Spleen (tissue), 11 donors: ENCODE data around the gene APAF1. TPM values are rescaled to one million over a fixed set of nuclear protein-coding genes. Genes with fewer than 3 reads are reported as not detected.

ENCODE experiments used
- DNase-seq: peaks from one replicate; pipeline ENCODE4 v3.0.0-alpha.2; 2020
- H3K27ac ChIP-seq, 8 donors: fragments of 200-600 bp; sonication (generic) in 7 of 8; 1 replicate in 4 of 8; 2 replicates in 4 of 8; pipeline versions ENCODE4 v1.5.0 to v1.8.0; 2016 to 2021; ENCODE audit warnings: inconsistent platforms in 4 of 8, mild to moderate bottlenecking in 4 of 8, moderate library complexity in 1 of 8
- H3K27me3 ChIP-seq, 7 donors: fragments of 200-600 bp; sonication (generic) in 6 of 7; replicated peaks in 1 of 7; 1 replicate in 4 of 7; 2 replicates in 3 of 7; pipeline versions ENCODE4 v1.5.0 to v1.8.0; 2016 to 2021; ENCODE audit warnings: inconsistent platforms in 3 of 7, mild to moderate bottlenecking in 1 of 7
- H3K36me3 ChIP-seq, 6 donors: fragments of 200-600 bp; sonication (generic) in 5 of 6; 1 replicate in 4 of 6; 2 replicates in 2 of 6; pipeline versions ENCODE4 v1.5.0 to v1.8.0; 2016 to 2021; ENCODE audit warnings: inconsistent platforms in 2 of 6
- H3K4me1 ChIP-seq, 6 donors: fragments of 200-600 bp; sonication (generic) in 5 of 6; 1 replicate in 3 of 6; 2 replicates in 3 of 6; pipeline versions ENCODE4 v1.5.0 to v1.8.0; 2016 to 2021; ENCODE audit warnings: inconsistent platforms in 3 of 6
- H3K4me3 ChIP-seq, 8 donors: fragments of 200-600 bp; sonication (generic) in 7 of 8; 1 replicate in 4 of 8; 2 replicates in 4 of 8; pipeline versions ENCODE4 v1.5.0 to v1.8.0; 2016 to 2021; ENCODE audit warnings: inconsistent platforms in 4 of 8, mild to moderate bottlenecking in 4 of 8, moderate library complexity in 2 of 8
- H3K9me3 ChIP-seq, 8 donors: fragments of 200-600 bp; sonication (generic) in 7 of 8; 1 replicate in 4 of 8; 2 replicates in 4 of 8; pipeline versions ENCODE4 v1.5.0 to v1.8.0; 2016 to 2021; ENCODE audit warnings: inconsistent platforms in 4 of 8
- POLR2A ChIP-seq, 3 donors: fragments of 450-650 bp; IDR thresholded peaks; one replicate each; pipeline ENCODE4 v1.5.1; 2017; ENCODE audit warnings: antibody characterized with exemption in 3 of 3, mild to moderate bottlenecking in 1 of 3
- POLR2AphosphoS5 ChIP-seq, 3 donors: sonication (generic); formaldehyde crosslinking; IDR thresholded peaks; one replicate each; pipeline ENCODE4 v1.5.1; 2017; ENCODE audit warnings: antibody characterized with exemption in 3 of 3
- WGBS, 5 donors: extraction: QIAGEN DNeasy Blood & Tissue Kit in 3 of 5; methylation state at CpG; one replicate each; pipeline versions ENCODE4 v1.1.5 to v1.1.7; 2013 to 2018; 5-methylcytosine and 5-hydroxymethylcytosine counted together
- intact Hi-C: fragments of 100-400 bp; cut with DNase I; formaldehyde crosslinking; loops from one replicate; pipeline ENCODE4 v1.15.0; 2023; ENCODE audit warnings: low total_unique reads
- polyA plus RNA-seq, 3 donors: library from polyadenylated mRNA; stranded (reverse); fragments of 200-250 nt; gene quantifications; one replicate each; pipeline ENCODE4 v1.2.1, GENCODE V29; 2013
- total RNA-seq, 7 donors: library from RNA; depleted of rRNA in 3 of 7; stranded (reverse); fragments of >200 nt in 3 of 7; fragmentation: NEBNext Ultra II Directional in 4 of 7; extraction: Animal tissue kit (Norgen Biotek cat#: 25700) in 4 of 7; gene quantifications; one replicate each; pipeline versions ENCODE4 v1.1.0 to v1.2.1, GENCODE V29; 2016 to 2021
- TF ChIP-seq, protein P1 (sequence below), 11 experiments: fragments of 200-600 bp in 7 of 11; fragments of 450-650 bp in 4 of 11; sonication (generic) in 4 of 11; IDR thresholded peaks in 8 of 11; conservative IDR thresholded peaks in 3 of 11; 1 replicate in 7 of 11; 2 replicates in 4 of 11; pipeline versions ENCODE4 v1.4.0 to v1.8.0; 2016 to 2021; ENCODE audit warnings: antibody characterized with exemption in 11 of 11, inconsistent platforms in 4 of 11, mild to moderate bottlenecking in 1 of 11
- donor health status: healthy with polysubstance abuse.
- donor health status: DM: no; HTN: no; CAD: no; lungs with moderate emphysema.
- donor health status: DM: no; HTN: no; CAD: no.
- donor health status: Bipolar disorder and iron deficiency.
- donor health status: healthy.
- donor health status: DM: no; HTN: no; CAD: no.
- donor health status: DM: yes; HTN: yes; CAD: no.

Gene APAF1
- total and polyA plus RNA-seq, 10 donors = 6.5 to 44.1 (median 30.6) TPM

DNA sequence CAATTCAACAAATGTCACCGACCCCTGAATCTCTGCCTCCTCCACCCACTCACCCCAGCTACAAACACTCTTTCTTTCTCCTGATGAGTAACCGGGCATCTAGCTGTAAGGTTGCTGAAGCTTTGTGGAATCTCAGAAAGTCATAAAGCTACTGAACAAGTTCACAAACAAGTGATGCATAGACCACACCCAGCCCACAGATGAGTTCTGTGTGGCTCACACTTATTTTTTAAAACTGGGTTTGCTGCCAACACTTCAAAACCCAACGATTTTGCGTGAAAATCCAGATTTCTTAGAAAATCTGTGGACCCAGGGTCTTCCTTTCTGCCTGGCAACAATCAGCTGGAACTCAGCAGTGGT lies 96.1 kb downstream of the APAF1 start:
- no peak for DNase-seq
- H3K27me3 ChIP-seq = peaks cover 0 to 19% (median 10%) of the 10 kb centered on the region in 7 donors
- 67 to 88% (median 79%) methylated on average over 4 of the region's 4 CpGs for WGBS, 5 donors
- peaks cover 0 to 5% (median 0%) of the 10 kb centered on the region in 8 donors for H3K9me3 ChIP-seq
- TF ChIP-seq POLR2AphosphoS5 (IDR thresholded peaks at IDR 0.05) (no peak), POLR2A (IDR thresholded peaks at IDR 0.05) (no peak)
- TF ChIP-seq, protein P1, sequence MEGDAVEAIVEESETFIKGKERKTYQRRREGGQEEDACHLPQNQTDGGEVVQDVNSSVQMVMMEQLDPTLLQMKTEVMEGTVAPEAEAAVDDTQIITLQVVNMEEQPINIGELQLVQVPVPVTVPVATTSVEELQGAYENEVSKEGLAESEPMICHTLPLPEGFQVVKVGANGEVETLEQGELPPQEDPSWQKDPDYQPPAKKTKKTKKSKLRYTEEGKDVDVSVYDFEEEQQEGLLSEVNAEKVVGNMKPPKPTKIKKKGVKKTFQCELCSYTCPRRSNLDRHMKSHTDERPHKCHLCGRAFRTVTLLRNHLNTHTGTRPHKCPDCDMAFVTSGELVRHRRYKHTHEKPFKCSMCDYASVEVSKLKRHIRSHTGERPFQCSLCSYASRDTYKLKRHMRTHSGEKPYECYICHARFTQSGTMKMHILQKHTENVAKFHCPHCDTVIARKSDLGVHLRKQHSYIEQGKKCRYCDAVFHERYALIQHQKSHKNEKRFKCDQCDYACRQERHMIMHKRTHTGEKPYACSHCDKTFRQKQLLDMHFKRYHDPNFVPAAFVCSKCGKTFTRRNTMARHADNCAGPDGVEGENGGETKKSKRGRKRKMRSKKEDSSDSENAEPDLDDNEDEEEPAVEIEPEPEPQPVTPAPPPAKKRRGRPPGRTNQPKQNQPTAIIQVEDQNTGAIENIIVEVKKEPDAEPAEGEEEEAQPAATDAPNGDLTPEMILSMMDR (IDR thresholded peaks at IDR 0.05 in 8 of 11, conservative IDR thresholded peaks at IDR 0.05 in 3 of 11) = no peak
- H3K4me3 ChIP-seq = no peak overlapping the region
- peaks cover 5 to 16% (median 9%) of the 10 kb centered on the region in 6 donors for H3K4me1 ChIP-seq
- no peak overlapping the region for H3K27ac ChIP-seq
- H3K36me3 ChIP-seq = peaks cover 0 to 14% (median under 1%) of the 10 kb centered on the region in 6 donors
- intact Hi-C loops = no loop called here

DNA sequence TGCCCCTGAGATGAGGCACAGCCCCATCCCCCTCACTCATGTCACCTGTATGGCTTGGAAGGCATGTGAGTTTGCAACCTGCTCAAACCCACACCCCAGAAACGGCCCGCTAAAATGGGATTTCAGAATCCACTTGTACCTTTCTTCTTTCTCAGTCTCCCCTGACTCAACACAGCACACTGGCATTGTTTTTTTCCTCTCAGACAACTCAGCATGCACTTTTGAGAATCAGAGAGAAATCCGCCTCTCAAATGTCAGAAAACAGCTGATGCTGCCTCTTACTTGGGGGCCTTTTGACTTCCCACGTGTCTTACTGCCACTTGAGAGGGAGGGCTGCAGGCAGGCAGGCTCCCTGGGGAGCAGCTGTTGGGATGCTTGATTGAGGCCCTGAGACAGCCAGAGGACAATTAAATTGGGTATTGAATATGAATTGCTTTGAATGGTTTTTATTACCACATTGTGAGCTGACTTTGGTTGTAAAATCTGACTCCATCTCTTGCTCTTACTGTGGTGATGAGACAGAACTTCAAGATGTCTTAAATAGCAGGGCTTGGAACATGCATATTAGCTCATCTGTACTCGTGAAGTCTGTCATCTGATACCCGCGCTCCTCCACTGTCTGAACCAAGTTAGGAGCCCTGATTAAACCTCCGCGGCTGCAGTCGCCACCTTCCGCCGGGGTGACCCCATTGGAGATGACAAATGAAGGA lies 96.6 kb downstream of the APAF1 start:
- H3K27me3 ChIP-seq = peaks cover 0 to 25% (median 15%) of the 10 kb centered on the region in 7 donors
- H3K27ac ChIP-seq = no peak overlapping the region
- no peak for DNase-seq
- 60 to 70% (median 64%) methylated on average over 12 of the region's 12 CpGs for WGBS, 5 donors
- H3K36me3 ChIP-seq = peaks cover 0 to 9% (median 0%) of the 10 kb centered on the region in 6 donors
- intact Hi-C loops = no loop called here
- peaks cover 7 to 19% (median 12%) of the 10 kb centered on the region in 6 donors for H3K4me1 ChIP-seq
- no peak overlapping the region for H3K4me3 ChIP-seq
- H3K9me3 ChIP-seq = peaks cover 0 to 5% (median 0%) of the 10 kb centered on the region in 8 donors
- TF ChIP-seq, protein P1 (IDR thresholded peaks at IDR 0.05 in 8 of 11, conservative IDR thresholded peaks at IDR 0.05 in 3 of 11) = no peak
- TF ChIP-seq POLR2A (IDR thresholded peaks at IDR 0.05) = no peak
- no peak for TF ChIP-seq POLR2AphosphoS5 (IDR thresholded peaks at IDR 0.05)

DNA sequence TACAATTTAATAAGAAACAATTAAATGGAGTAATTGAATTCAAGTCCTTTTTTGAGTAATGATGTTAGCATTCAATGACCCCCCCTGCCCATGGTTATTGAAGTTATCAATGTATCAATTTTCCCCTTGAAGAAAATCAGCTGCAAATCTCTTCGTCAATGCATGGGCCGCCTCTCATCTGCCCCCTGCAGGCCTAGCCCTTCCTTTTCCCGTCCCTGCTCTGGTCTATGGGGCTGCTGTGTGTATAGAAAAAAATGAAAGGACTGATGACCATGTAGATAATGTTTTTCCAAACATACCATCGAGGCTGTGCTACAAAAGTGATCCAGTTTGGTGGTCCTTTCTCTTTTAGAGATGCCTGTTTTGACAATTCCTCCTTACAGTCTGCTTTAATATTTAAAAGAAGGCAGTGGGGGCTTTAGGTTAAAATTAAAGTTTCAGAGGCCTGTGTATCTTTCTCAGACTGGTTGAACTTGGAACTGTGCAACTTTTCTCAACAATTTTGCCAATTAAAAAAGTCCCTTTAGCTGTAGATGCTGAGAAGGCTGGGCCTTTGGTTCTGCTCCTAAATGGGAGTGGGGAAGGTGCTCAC lies 98.4 kb downstream of the APAF1 start:
- peaks cover 0 to 5% (median 0%) of the 10 kb centered on the region in 8 donors for H3K9me3 ChIP-seq
- no peak for TF ChIP-seq POLR2A (IDR thresholded peaks at IDR 0.05)
- no peak for TF ChIP-seq POLR2AphosphoS5 (IDR thresholded peaks at IDR 0.05)
- TF ChIP-seq, protein P1 (IDR thresholded peaks at IDR 0.05 in 8 of 11, conservative IDR thresholded peaks at IDR 0.05 in 3 of 11) = peak in 6 of 11 experiments; percentile 10 to 53 (median 38)
- H3K27ac ChIP-seq = no peak overlapping the region
- H3K4me3 ChIP-seq = no peak overlapping the region
- intact Hi-C loops = no loop called here
- DNase-seq = no peak
- no peaks in the 10 kb centered on the region for H3K36me3 ChIP-seq
- 19 to 33% (median 23%) methylated on average over 4 of the region's 4 CpGs for WGBS, 5 donors
- H3K27me3 ChIP-seq = peaks cover 0 to 34% (median 16%) of the 10 kb centered on the region in 7 donors
- H3K4me1 ChIP-seq = peaks cover 7 to 19% (median 12%) of the 10 kb centered on the region in 6 donors

DNA sequence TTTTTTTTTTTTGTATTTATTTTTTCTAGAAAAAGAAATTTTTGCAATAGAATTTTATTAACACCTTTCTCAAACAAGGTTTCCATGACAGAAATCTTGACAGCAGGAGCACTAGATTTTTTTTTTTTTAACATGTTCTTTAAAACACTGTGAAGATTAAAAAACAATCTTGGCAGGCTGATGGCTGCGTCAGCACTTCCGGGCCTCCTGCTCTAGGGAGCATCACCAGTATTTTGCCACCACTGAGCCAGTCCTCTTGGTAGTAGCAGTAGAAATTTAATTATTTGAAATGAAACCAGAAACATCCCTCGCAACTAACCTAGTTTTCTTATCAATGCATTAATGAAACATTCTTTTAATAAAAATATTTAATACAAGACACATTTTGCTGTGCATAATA lies 99.6 kb downstream of the APAF1 start:
- Histone ChIP-seq H3K4me1 (peaks cover 7 to 19% (median 12%) of the 10 kb centered on the region in 6 donors), H3K27ac (no peak overlapping the region), H3K36me3 (no peaks in the 10 kb centered on the region), H3K9me3 (peaks cover 0 to 5% (median 0%) of the 10 kb centered on the region in 8 donors), H3K4me3 (no peak overlapping the region), H3K27me3 (peaks cover 0 to 34% (median 16%) of the 10 kb centered on the region in 7 donors)
- 82 to 95% (median 90%) methylated on average over 3 of the region's 3 CpGs for WGBS, 5 donors
- intact Hi-C loops = no loop called here
- no peak for DNase-seq
- TF ChIP-seq, protein P1 (IDR thresholded peaks at IDR 0.05 in 8 of 11, conservative IDR thresholded peaks at IDR 0.05 in 3 of 11) = no peak
- TF ChIP-seq POLR2AphosphoS5 (IDR thresholded peaks at IDR 0.05) (no peak), POLR2A (IDR thresholded peaks at IDR 0.05) (no peak)
